Neural progenitor cell (in vitro differentiated cells): Measurements from ENCODE around the gene FAM53B. TPM values are rescaled to one million over a fixed set of nuclear protein-coding genes. Genes with fewer than 3 reads are reported as not detected.

ENCODE experiments used
- DNase-seq: peaks from one replicate; pipeline ENCODE4 v3.0.0-alpha.2; 2016; ENCODE audit warnings: low spot score
- H2AFZ ChIP-seq: fragments of 200-600 bp; sonication (generic); replicated peaks from 2 replicates; pipeline ENCODE4 v1.6.1; 2016; ENCODE audit warnings: antibody characterized with exemption
- H3F3A ChIP-seq: fragments of 200-600 bp; sonication (generic); 2 replicates; pipeline ENCODE4 v1.6.1; 2016; ENCODE audit warnings: antibody characterized with exemption, low read depth
- H3K27ac ChIP-seq: fragments of 200-600 bp; sonication (generic); 2 replicates; pipeline ENCODE4 v1.5.1; 2016; ENCODE audit warnings: mild to moderate bottlenecking
- H3K27me3 ChIP-seq: fragments of 200-600 bp; sonication (generic); 2 replicates; pipeline ENCODE4 v1.6.1; 2016; ENCODE audit warnings: mild to moderate bottlenecking, moderate library complexity
- H3K36me3 ChIP-seq: fragments of 200-600 bp; sonication (generic); 2 replicates; pipeline ENCODE4 v1.5.1; 2016
- H3K4me1 ChIP-seq: fragments of 200-600 bp; sonication (generic); 2 replicates; pipeline ENCODE4 v1.6.1; 2016; ENCODE audit warnings: mixed run types
- H3K4me2 ChIP-seq: fragments of 200-600 bp; sonication (generic); 2 replicates; pipeline ENCODE4 v1.6.1; 2016
- H3K4me3 ChIP-seq: fragments of 200-600 bp; sonication (generic); 2 replicates; pipeline ENCODE4 v1.5.1; 2016
- H3K79me2 ChIP-seq: fragments of 200-600 bp; sonication (generic); 2 replicates; pipeline ENCODE4 v1.6.1; 2016; ENCODE audit warnings: low read depth
- H3K9ac ChIP-seq: fragments of 200-600 bp; sonication (generic); 2 replicates; pipeline ENCODE4 v1.6.1; 2016
- H3K9me3 ChIP-seq: fragments of 200-600 bp; sonication (generic); 2 replicates; pipeline ENCODE4 v1.5.1; 2016; ENCODE audit warnings: low read depth
- H4K20me1 ChIP-seq: fragments of 200-600 bp; sonication (generic); 2 replicates; pipeline ENCODE4 v1.6.1; 2016; ENCODE audit warnings: low read depth
- H3K27ac Mint-ChIP-seq: 3 replicates; pipeline ENCODE4 v1.8.0; 2021; ENCODE audit warnings: mixed read lengths
- H3K27me3 Mint-ChIP-seq: 2 replicates; pipeline ENCODE4 v1.8.0; 2022; ENCODE audit warnings: low read depth, mild to moderate bottlenecking, inconsistent platforms, moderate library complexity, mixed read lengths; ENCODE audit not compliant: insufficient read depth
- H3K36me3 Mint-ChIP-seq: 3 replicates; pipeline ENCODE4 v1.8.0; 2021; ENCODE audit warnings: mixed read lengths
- H3K4me1 Mint-ChIP-seq: 3 replicates; pipeline ENCODE4 v1.8.0; 2021; ENCODE audit warnings: mixed read lengths
- H3K4me3 Mint-ChIP-seq: 3 replicates; pipeline ENCODE4 v1.8.0; 2021; ENCODE audit warnings: mild to moderate bottlenecking, moderate library complexity, mixed read lengths
- H3K9me3 Mint-ChIP-seq: 3 replicates; pipeline ENCODE4 v1.8.0; 2020; ENCODE audit warnings: mixed read lengths
- CTCF ChIP-seq: fragments of 200-600 bp; sonication (generic); IDR thresholded peaks from 2 replicates; pipeline ENCODE4 v1.5.1; 2017; ENCODE audit warnings: antibody characterized with exemption, mild to moderate bottlenecking
- EZH2 ChIP-seq: fragments of 200-600 bp; sonication (generic); IDR thresholded peaks from 2 replicates; pipeline ENCODE4 v1.6.1; 2017; ENCODE audit warnings: antibody characterized with exemption, mild to moderate bottlenecking, moderate library complexity
- EZH2phosphoT487 ChIP-seq: fragments of 200-600 bp; sonication (generic); IDR thresholded peaks from 2 replicates; pipeline ENCODE4 v1.6.1; 2017; ENCODE audit warnings: antibody characterized with exemption
- total RNA-seq: library from RNA; depleted of rRNA; stranded (reverse); fragments of >200 nt; gene quantifications from 2 replicates; pipeline ENCODE4 v1.2.3, GENCODE V29; 2015; ENCODE audit warnings: low replicate concordance

Gene FAM53B
- total RNA-seq, 1 donor from 2014 or later = 15.3 TPM

GRCh38 chr10:124697443-124697836 lies 46.7 kb downstream of the FAM53B start:
- TF ChIP-seq EZH2 (no peak), EZH2phosphoT487 (no peak), CTCF (no peak)
- Histone ChIP-seq H4K20me1 (peaks cover 34% of the 10 kb centered on the region), H3K9ac (no peak overlapping the region), H3K79me2 (peaks cover 8% of the 10 kb centered on the region), H3K4me3 (no peak overlapping the region), H3K27me3 (no peaks in the 10 kb centered on the region), H3K36me3 (no peaks in the 10 kb centered on the region), H3K27ac (no peak overlapping the region), H3K4me1 (peaks cover 3% of the 10 kb centered on the region), H2AFZ (no peak overlapping the region), H3K4me2 (no peak overlapping the region), H3F3A (no peaks in the 10 kb centered on the region), H3K9me3 (no peaks in the 10 kb centered on the region)
- Mint-ChIP-seq H3K27me3 (peaks cover 6% of the 10 kb centered on the region), H3K4me1 (peaks cover 49% of the 10 kb centered on the region), H3K4me3 (no peak overlapping the region), H3K9me3 (no peaks in the 10 kb centered on the region), H3K36me3 (peaks cover 32% of the 10 kb centered on the region), H3K27ac (no peak overlapping the region)
- no peak for DNase-seq

- H3K4me1 Mint-ChIP-seq = peaks cover 44% of the 10 kb centered on the region
- Histone ChIP-seq H3K4me2 (no peak overlapping the region), H3K4me1 (peaks cover 7% of the 10 kb centered on the region), H3K27ac (no peak overlapping the region), H2AFZ (no peak overlapping the region), H3K79me2 (peaks cover under 1% of the 10 kb centered on the region), H3K9me3 (no peaks in the 10 kb centered on the region), H3K9ac (no peak overlapping the region), H3K27me3 (no peaks in the 10 kb centered on the region), H3K36me3 (no peaks in the 10 kb centered on the region), H3F3A (no peaks in the 10 kb centered on the region), H4K20me1 (peaks cover 34% of the 10 kb centered on the region), H3K4me3 (no peak overlapping the region)
- no peaks in the 10 kb centered on the region for H3K9me3 Mint-ChIP-seq
- H3K27ac Mint-ChIP-seq = no peak overlapping the region
- peaks cover 27% of the 10 kb centered on the region for H3K36me3 Mint-ChIP-seq
- TF ChIP-seq CTCF (no peak), EZH2 (no peak), EZH2phosphoT487 (no peak)
- H3K4me3 Mint-ChIP-seq = no peak overlapping the region
- H3K27me3 Mint-ChIP-seq = peaks cover 6% of the 10 kb centered on the region
- no peak for DNase-seq
Measured at GRCh38 chr10:124696446-124697392, 47.5 kb downstream of the FAM53B start.

GRCh38 chr10:124695259-124695658 lies 48.9 kb downstream of the FAM53B start:
- Histone ChIP-seq H3K4me2 (no peak overlapping the region), H2AFZ (no peak overlapping the region), H4K20me1 (peaks cover 25% of the 10 kb centered on the region), H3F3A (no peaks in the 10 kb centered on the region), H3K79me2 (no peaks in the 10 kb centered on the region), H3K27me3 (no peaks in the 10 kb centered on the region), H3K9me3 (no peaks in the 10 kb centered on the region), H3K4me3 (no peak overlapping the region), H3K9ac (no peak overlapping the region), H3K4me1 (peaks cover 14% of the 10 kb centered on the region), H3K27ac (no peak overlapping the region), H3K36me3 (no peaks in the 10 kb centered on the region)
- no peak overlapping the region for H3K4me3 Mint-ChIP-seq
- no peak for DNase-seq
- H3K27me3 Mint-ChIP-seq = peaks cover 4% of the 10 kb centered on the region
- no peaks in the 10 kb centered on the region for H3K9me3 Mint-ChIP-seq
- TF ChIP-seq EZH2 (no peak), CTCF (no peak), EZH2phosphoT487 (no peak)
- no peak overlapping the region for H3K27ac Mint-ChIP-seq
- peaks cover 43% of the 10 kb centered on the region for H3K4me1 Mint-ChIP-seq
- peaks cover 25% of the 10 kb centered on the region for H3K36me3 Mint-ChIP-seq
